Activated naive CD4-positive, alpha-beta T cell (primary cell): ENCODE measurements around the gene NPTXR.

Experiments
- DNase-seq, 4 experiments: peaks; one replicate each; lab custom pipeline; 2025; lab: John Stamatoyannopoulos, UW

NPTXR gene

GRCh38 chr22:38770257-38770949 is 73.4 kb downstream of the NPTXR start:
- no peak for DNase-seq
